ENCODE measurements around the gene CLCN2. TPM values are rescaled to one million over a fixed set of nuclear protein-coding genes. Genes with fewer than 3 reads are reported as not detected.

CLCN2 gene
- total and polyA plus RNA-seq, 2 of the 8 experiments (the other 6 are each of a cell fraction or from before 2014, with no cell fraction given): 13.7 to 16.1 TPM

GRCh38 chr3:184360929-184361531, 375 bp downstream of the CLCN2 start:
- peak overlapping the region; percentile 31 for H4K5ac ChIP-seq (ENCODE audit: insufficient read length, low read depth, low read length)
- H3K79me2 ChIP-seq (ENCODE audit: control insufficient read depth in 1 of 2, insufficient read depth in 2 of 2, low read length in 2 of 2): peaks cover 0 to 15% of the 10 kb centered on the region in 2 experiments; a peak in 2 of 4 replicates
- peak overlapping the region; percentile 67 for H3K56ac ChIP-seq (replicated peaks; ENCODE audit: insufficient read length, low read depth, low read length)
- peak overlapping the region; percentile 75; the same call in 1 of the 2 replicates for H2BK12ac ChIP-seq (ENCODE audit: low read depth, low read length)
- H2BK120ac ChIP-seq (replicated peaks; ENCODE audit: low read depth, low read length): peak overlapping the region; percentile 7
- no peak overlapping the region for H3K23ac ChIP-seq (ENCODE audit: insufficient read length)
- no peak overlapping the region for H3K14ac ChIP-seq (ENCODE audit: insufficient read length)
- peaks cover 22% of the 10 kb centered on the region for H3K23me2 ChIP-seq (ENCODE audit: low read depth, low read length)
- POLR2A ChIA-PET (ENCODE audit: partially characterized antibody): interaction anchor here (0.6 to 5.2 kb wide), 17 partner anchors 9 to 375 kb away, joined by 3 to 32 read pairs (median 5); partner anchors contain the start of gene FAM131A
- peak overlapping the region; percentile 94 to 98 for H3K4me2 ChIP-seq (ENCODE audit: insufficient read depth in 1 of 2, low read depth in 2 of 2, low read length in 2 of 2)
- H2AK5ac ChIP-seq (ENCODE audit: low read depth, low read length): no peak overlapping the region
- no peak for FAIRE-seq
- H3K4me1 ChIP-seq (replicated peaks in 1 of 4; ENCODE audit: control insufficient read depth in 3 of 4, insufficient read depth in 4 of 4, low read length in 3 of 4): peaks cover 3 to 18% (median 12%) of the 10 kb centered on the region in 4 experiments
- H4K91ac ChIP-seq (replicated peaks; ENCODE audit: insufficient read length, low read length): peak overlapping the region; percentile 76
- 0 out of 2 replicates have a peak, but pooled peaks cover 3% of the 10 kb centered on the region for H3K79me1 ChIP-seq (ENCODE audit: low read depth, low read length)
- H3K4ac ChIP-seq (replicated peaks; ENCODE audit: insufficient read length, low read depth, low read length): peak overlapping the region; percentile 6
- WGBS, 2 experiments (ENCODE audit: extremely low coverage in 1 of 2, insufficient coverage in 1 of 2, insufficient read length in 1 of 2, insufficient replicate concordance in 2 of 2, low coverage in 1 of 2, low lambda C conversion rate in 2 of 2, missing lambda C conversion rate in 1 of 2): 14% methylated on average over 19 of the region's 24 CpGs; no CpG with 5 or more reads in 1 of the 2 experiments
- H4K8ac ChIP-seq (ENCODE audit: extremely low read depth, insufficient read depth, low read length): peak overlapping the region; percentile 75; the same call in 1 of the 2 replicates
- H3K9ac ChIP-seq (replicated peaks in 1 of 4; ENCODE audit: extremely low read depth in 1 of 4, low read depth in 3 of 4, low read length in 3 of 4): peak overlapping the region; percentile 35 to 92 (median 52)
- peaks cover 7 to 28% (median 17%) of the 10 kb centered on the region in 4 experiments; a peak in 5 of 8 replicates for H3K36me3 ChIP-seq (ENCODE audit: control insufficient read depth in 2 of 4, insufficient read depth in 4 of 4, low read length in 3 of 4)
- H3K27me3 ChIP-seq (replicated peaks in 1 of 4; ENCODE audit: control insufficient read depth in 3 of 4, extremely low read depth in 1 of 4, insufficient read depth in 3 of 4, low read length in 3 of 4): peaks cover 0 to 8% (median 3%) of the 10 kb centered on the region in 4 experiments; a peak in 3 of 7 replicates
- H2BK15ac ChIP-seq (ENCODE audit: low read length): no peak overlapping the region
- no peak overlapping the region for H3K27ac ChIP-seq (ENCODE audit: low read depth, low read length)
- TF ChIP-seq HDAC6 (IDR thresholded peaks at IDR 0.05; ENCODE audit: low read depth, low read length): no peak
- TF ChIP-seq SUZ12 (IDR thresholded peaks at IDR 0.05; ENCODE audit: low read length): 0 out of 2 replicates have a peak, but pooled peaks have one; percentile 16
- no peak for TF ChIP-seq CTBP2 (IDR thresholded peaks at IDR 0.05; ENCODE audit: borderline replicate concordance, insufficient read depth, insufficient read length, low read length)
- no peak for TF ChIP-seq CBX5 (IDR thresholded peaks at IDR 0.05; ENCODE audit: low read depth, low read length)
- TF ChIP-seq SIX5 (IDR thresholded peaks at IDR 0.05; ENCODE audit: low read depth, low read length): no peak
- TF ChIP-seq YY1 (IDR thresholded peaks at IDR 0.05; ENCODE audit: low read depth, low read length): peak; percentile 42; the same call in 1 of the 2 replicates
- peak; percentile 26 for TF ChIP-seq ASH2L (IDR thresholded peaks at IDR 0.05; ENCODE audit: low read length)
- TF ChIP-seq TAF1 (IDR thresholded peaks at IDR 0.05; ENCODE audit: low read depth, low read length): no peak
- TF ChIP-seq BACH1 (IDR thresholded peaks at IDR 0.05; ENCODE audit: low read length): no peak
- TF ChIP-seq TCF12 (IDR thresholded peaks at IDR 0.05; ENCODE audit: low read depth, low read length): no peak
- no peak for TF ChIP-seq SIRT6 (IDR thresholded peaks at IDR 0.05; ENCODE audit: low read length)
- no peak overlapping the region for H2BK5ac ChIP-seq (ENCODE audit: low read depth, low read length)
- no peak overlapping the region for H2BK20ac ChIP-seq (ENCODE audit: low read length)
- H3K4me3 ChIP-seq (ENCODE audit: extremely low read depth in 1 of 4, insufficient read depth in 2 of 4, low read depth in 3 of 4, low read length in 4 of 4): peak overlapping the region; percentile 77 to 88 (median 80)
- CTCF ChIA-PET (ENCODE audit: partially characterized antibody): interaction anchor here (0.7 to 7.1 kb wide), 9 partner anchors 8 to 466 kb away, joined by 3 to 47 read pairs (median 3); partner anchors contain the start of gene FAM131A
- peaks cover 6 to 11% of the 10 kb centered on the region in 2 experiments for H4K20me1 ChIP-seq (replicated peaks in 1 of 2; ENCODE audit: control insufficient read depth in 1 of 2, insufficient read depth in 2 of 2, low read length in 2 of 2)
- peak overlapping the region; percentile 78 for H3K18ac ChIP-seq (ENCODE audit: extremely low read depth, low read length)
- no peak for DNase-seq (ENCODE audit: low read depth in 1 of 2, low spot score in 2 of 2)
- H2AFZ ChIP-seq (ENCODE audit: low read length): peak overlapping the region; percentile 37; the same call in 1 of the 2 replicates
- H3K9me3 ChIP-seq (ENCODE audit: insufficient read depth in 2 of 2, low read depth in 1 of 2, low read length in 1 of 2): no peaks in the 10 kb centered on the region
